GM23338 (cell line): ENCODE results near the gene SNRPB2.

Experiments
- CTCF ChIP-seq, 2 experiments: fragments of 200-600 bp in 1 of 2; sonication (generic) in 1 of 2; conservative IDR thresholded peaks; 2 replicates each; pipeline versions ENCODE4 v1.5.1 to v1.6.1; 2016 to 2017; ENCODE audit warnings: antibody characterized with exemption in 2 of 2, low read depth in 2 of 2, mild to moderate bottlenecking in 2 of 2, moderate library complexity in 1 of 2
- POLR2AphosphoS5 ChIP-seq: IDR thresholded peaks from 2 replicates; pipeline ENCODE4 v1.6.1; 2016; ENCODE audit warnings: antibody characterized with exemption, low read depth
- REST ChIP-seq: IDR thresholded peaks from one replicate; pipeline ENCODE4 v1.6.1; 2018; ENCODE audit warnings: antibody characterized with exemption; ENCODE audit not compliant: unreplicated experiment

GRCh38 chr20:16712511-16712947, 17.3 kb upstream of the SNRPB2 start:
- TF ChIP-seq POLR2AphosphoS5 (no peak), REST (no peak), CTCF (conservative IDR thresholded peaks at IDR 0.05; ENCODE audit: low read depth in 2 of 2) (no peak)
